SK-N-MC (cell line): ENCODE results near the gene ANKRD30A.
"Not testable (repeated sequence)": the region's sequence is repeated elsewhere in the genome, so short reads cannot be mapped to it uniquely, and the experiment has no call there.

Experiments used
- DNase-seq: peaks from one replicate; pipeline ENCODE4 v3.0.0-alpha.2; 2011; ENCODE audit warnings: low read depth, low spot score
- H3K27ac ChIP-seq: fragments of 200-600 bp; sonication (generic); 2 replicates; pipeline ENCODE4 v1.5.1; 2016; ENCODE audit warnings: mixed run types
- H3K36me3 ChIP-seq: fragments of 200-600 bp; sonication (generic); 2 replicates; pipeline ENCODE4 v1.6.1; 2017; ENCODE audit warnings: antibody characterized with exemption, low read length, mixed read lengths; ENCODE audit not compliant: insufficient read depth
- H3K4me3 ChIP-seq: fragments of 200-600 bp; sonication (generic); 2 replicates; pipeline ENCODE4 v1.5.1; 2016
- H3K9ac ChIP-seq: fragments of 200-600 bp; sonication (generic); 2 replicates; pipeline ENCODE4 v1.8.0; 2017; ENCODE audit warnings: mixed run types, mixed read lengths; ENCODE audit not compliant: insufficient read length
- H3K9me3 ChIP-seq: fragments of 200-600 bp; sonication (generic); 2 replicates; pipeline ENCODE4 v1.6.1; 2017; ENCODE audit warnings: low read depth, mild to moderate bottlenecking, antibody characterized with exemption, low read length, moderate library complexity, mixed read lengths
- EZH2 ChIP-seq: fragments of 200-600 bp; sonication (generic); IDR thresholded peaks from one replicate; pipeline ENCODE4 v1.6.1; 2017; ENCODE audit warnings: antibody characterized with exemption
- FOXP2 ChIP-seq: optimal IDR thresholded peaks from 2 replicates; pipeline ENCODE3; 2011; ENCODE audit warnings: mild to moderate bottlenecking, moderate library complexity; ENCODE audit not compliant: insufficient read depth; ENCODE audit errors: extremely low read length, control extremely low read depth
- POLR2AphosphoS5 ChIP-seq: IDR thresholded peaks from 2 replicates; pipeline ENCODE4 v1.6.1; 2012; ENCODE audit warnings: mild to moderate bottlenecking, low read depth, low read length, borderline replicate concordance

Gene ANKRD30A

GRCh38 chr10:37206132-37206531, 80.7 kb downstream of the ANKRD30A start:
- no peak for DNase-seq
- no peak overlapping the region for H3K9ac ChIP-seq
- no peak overlapping the region for H3K27ac ChIP-seq
- no peak overlapping the region for H3K4me3 ChIP-seq
- H3K9me3 ChIP-seq: no peaks in the 10 kb centered on the region
- TF ChIP-seq FOXP2 (no peak), POLR2AphosphoS5 (no peak), EZH2 (no peak)
- no peaks in the 10 kb centered on the region for H3K36me3 ChIP-seq

GRCh38 chr10:37220866-37221265, 95.5 kb downstream of the ANKRD30A start:
- Histone ChIP-seq H3K9me3 (no peaks in the 10 kb centered on the region), H3K4me3 (no peak overlapping the region), H3K36me3 (no peaks in the 10 kb centered on the region), H3K27ac (no peak overlapping the region), H3K9ac (no peak overlapping the region)
- no peak for TF ChIP-seq POLR2AphosphoS5
- no peak for TF ChIP-seq EZH2
- no peak for TF ChIP-seq FOXP2
- no peak for DNase-seq

- TF ChIP-seq POLR2AphosphoS5 (no peak), EZH2 (no peak), FOXP2 (no peak)
Measured at GRCh38 chr10:37222046-37222445, 96.6 kb downstream of the ANKRD30A start.

DNA sequence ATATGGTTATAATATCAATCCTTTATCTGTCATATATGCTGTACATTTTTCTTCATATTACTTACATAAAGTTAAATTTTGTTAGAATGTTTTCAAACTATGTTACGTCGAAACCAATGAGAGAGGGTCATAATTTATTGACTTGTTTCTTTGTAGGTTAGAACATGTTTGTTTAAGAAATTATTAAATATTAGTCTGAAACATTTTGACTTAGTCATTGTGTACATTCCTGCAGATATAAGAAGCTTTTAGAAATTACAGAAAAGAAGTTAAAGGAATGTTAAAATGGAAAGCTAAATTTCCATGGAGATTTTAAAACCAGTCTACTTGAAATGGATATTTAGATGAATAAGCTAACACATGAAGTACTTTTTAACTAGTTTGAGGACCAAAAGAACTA, 99.8 kb downstream of the ANKRD30A start:
- Histone ChIP-seq H3K4me3 (no peak overlapping the region), H3K9ac (no peak overlapping the region), H3K36me3 (no peaks in the 10 kb centered on the region), H3K27ac (no peak overlapping the region), H3K9me3 (no peaks in the 10 kb centered on the region)
- TF ChIP-seq EZH2: no peak
- no peak for TF ChIP-seq FOXP2
- TF ChIP-seq POLR2AphosphoS5: no peak
- DNase-seq: no peak

More at GRCh38 chr10:37222046-37222445, 96.6 kb downstream of the ANKRD30A start:
- Histone ChIP-seq H3K36me3 (no peaks in the 10 kb centered on the region), H3K4me3 (no peak overlapping the region), H3K27ac (no peak overlapping the region), H3K9ac (no peak overlapping the region), H3K9me3 (no peaks in the 10 kb centered on the region)
- no peak for DNase-seq

DNA sequence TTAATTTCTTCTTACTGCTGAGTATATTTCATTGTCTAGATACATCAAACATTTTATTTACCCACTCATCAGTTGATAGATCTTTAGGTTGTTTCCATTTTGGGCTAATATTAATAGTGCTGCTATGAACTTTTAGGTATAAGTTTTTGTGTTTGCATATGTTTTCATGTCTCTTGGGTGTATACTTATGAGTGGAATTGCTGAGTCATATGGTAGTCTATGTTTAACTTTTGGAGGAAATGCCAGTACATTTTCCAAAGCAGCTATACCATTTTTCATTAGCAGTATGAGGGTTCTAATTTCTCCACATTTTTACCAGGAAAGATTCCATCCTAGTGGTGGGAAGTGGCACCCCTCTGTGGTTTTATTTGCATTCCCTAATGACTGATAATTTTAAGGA, 101.1 kb downstream of the ANKRD30A start:
- DNase-seq: no peak
- TF ChIP-seq POLR2AphosphoS5 (no peak), FOXP2 (no peak), EZH2 (no peak)
- H3K9me3 ChIP-seq: no peaks in the 10 kb centered on the region
- no peak overlapping the region for H3K27ac ChIP-seq
- no peak overlapping the region for H3K4me3 ChIP-seq
- no peak overlapping the region for H3K9ac ChIP-seq
- H3K36me3 ChIP-seq: no peaks in the 10 kb centered on the region

GRCh38 chr10:37234692-37235091, 109.3 kb downstream of the ANKRD30A start:
- Histone ChIP-seq H3K9me3 (no peaks in the 10 kb centered on the region), H3K4me3 (no peak overlapping the region), H3K9ac (no peak overlapping the region), H3K36me3 (no peaks in the 10 kb centered on the region), H3K27ac (no peak overlapping the region)
- DNase-seq: no peak
- TF ChIP-seq POLR2AphosphoS5 (no peak), EZH2 (no peak), FOXP2 (no peak)

- Histone ChIP-seq H3K27ac (no peak overlapping the region), H3K36me3 (no peaks in the 10 kb centered on the region), H3K9me3 (no peaks in the 10 kb centered on the region), H3K9ac (no peak overlapping the region), H3K4me3 (no peak overlapping the region)
- no peak for DNase-seq
- TF ChIP-seq FOXP2 (no peak), POLR2AphosphoS5 (no peak), EZH2 (no peak)
Measured at GRCh38 chr10:37236093-37236492, 110.7 kb downstream of the ANKRD30A start.

DNA sequence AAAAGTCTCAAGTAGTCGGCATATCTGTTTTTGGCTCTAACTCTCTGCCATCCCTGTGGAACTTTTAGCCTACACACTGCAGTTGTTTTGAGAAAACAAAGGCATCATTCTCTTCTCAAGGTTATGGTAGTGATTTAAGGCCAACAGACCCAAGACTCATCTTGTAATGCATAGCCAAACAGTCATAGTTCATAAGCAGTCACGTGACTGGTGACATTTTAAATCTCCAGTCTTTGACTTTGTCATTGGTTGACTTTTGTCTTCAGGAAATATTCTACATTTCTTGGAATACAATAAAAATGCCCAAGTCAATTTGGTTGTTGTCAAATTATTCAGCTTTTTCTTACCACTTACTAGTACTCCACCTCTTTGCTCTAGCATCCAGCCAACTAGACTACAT, 114.8 kb downstream of the ANKRD30A start:
- TF ChIP-seq EZH2: no peak
- no peak for DNase-seq
- no peaks in the 10 kb centered on the region for H3K9me3 ChIP-seq
- H3K4me3 ChIP-seq: no peak overlapping the region
- no peak overlapping the region for H3K9ac ChIP-seq
- H3K36me3 ChIP-seq: no peaks in the 10 kb centered on the region
- no peak overlapping the region for H3K27ac ChIP-seq

DNA sequence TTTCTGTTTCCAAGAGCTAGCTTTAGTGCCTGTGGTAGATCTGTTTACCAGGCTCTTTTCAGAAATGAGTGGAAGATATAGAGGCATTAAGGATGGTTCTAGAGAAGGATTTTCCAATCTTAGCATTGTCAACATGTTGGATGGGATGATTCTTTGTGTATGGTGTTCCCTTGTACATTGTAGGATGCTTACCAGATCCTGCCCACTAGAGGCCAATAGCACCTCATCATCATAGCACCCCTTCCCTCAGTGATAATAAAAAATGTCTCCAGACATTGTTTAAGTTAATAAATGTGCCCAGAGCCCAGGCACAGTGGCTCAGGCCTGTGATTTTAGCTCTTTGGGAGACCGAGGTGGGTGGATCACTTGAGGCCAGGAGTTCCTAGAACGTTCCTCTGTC, 121.2 kb downstream of the ANKRD30A start:
- no peak for DNase-seq
- H3K36me3 ChIP-seq: no peaks in the 10 kb centered on the region
- H3K4me3 ChIP-seq: no peak overlapping the region
- H3K9ac ChIP-seq: no peak overlapping the region
- TF ChIP-seq POLR2AphosphoS5: no peak
- TF ChIP-seq FOXP2: no peak
- H3K27ac ChIP-seq: no peak overlapping the region
- no peaks in the 10 kb centered on the region for H3K9me3 ChIP-seq

- not testable (repeated sequence) for H3K9me3 ChIP-seq, H3K9ac ChIP-seq, H3K27ac ChIP-seq, DNase-seq, H3K36me3 ChIP-seq, H3K4me3 ChIP-seq
Measured at GRCh38 chr10:37255837-37256236, 130.4 kb downstream of the ANKRD30A start.
